ENCODE data around the gene MED9. TPM values are rescaled to one million over a fixed set of nuclear protein-coding genes. Genes with fewer than 3 reads are reported as not detected.

MED9 gene
- polyA plus RNA-seq, 1 of the 3 experiments (the other 2 are of a cell fraction): 10.1 TPM

DNA sequence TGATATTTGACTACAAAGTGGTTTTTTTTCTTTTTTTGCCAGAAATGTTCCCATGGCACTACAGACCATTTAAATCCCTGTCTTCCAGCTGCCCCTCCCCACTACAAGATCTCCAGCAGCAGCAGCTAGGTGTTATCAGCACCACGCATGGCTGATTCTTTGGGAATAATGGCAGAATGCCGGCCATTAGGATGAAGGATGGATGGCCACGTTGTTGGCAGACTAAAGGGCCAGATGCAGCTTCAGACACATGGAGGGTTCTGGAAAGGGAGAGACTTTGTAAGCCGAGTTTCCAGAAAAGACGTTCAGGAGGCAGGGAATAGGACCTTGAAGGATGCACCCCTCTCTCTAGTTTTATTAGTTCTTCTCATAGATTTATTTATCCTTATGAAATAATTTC lies 10.3 kb upstream of the MED9 start:
- no peak for TF ChIP-seq SMC3 (IDR thresholded peaks at IDR 0.05; ENCODE audit: low read depth, low read length)
- TF ChIP-seq MEF2A (IDR thresholded peaks at IDR 0.05; ENCODE audit: borderline replicate concordance, low read depth): no peak
- TF ChIP-seq, protein P1, sequence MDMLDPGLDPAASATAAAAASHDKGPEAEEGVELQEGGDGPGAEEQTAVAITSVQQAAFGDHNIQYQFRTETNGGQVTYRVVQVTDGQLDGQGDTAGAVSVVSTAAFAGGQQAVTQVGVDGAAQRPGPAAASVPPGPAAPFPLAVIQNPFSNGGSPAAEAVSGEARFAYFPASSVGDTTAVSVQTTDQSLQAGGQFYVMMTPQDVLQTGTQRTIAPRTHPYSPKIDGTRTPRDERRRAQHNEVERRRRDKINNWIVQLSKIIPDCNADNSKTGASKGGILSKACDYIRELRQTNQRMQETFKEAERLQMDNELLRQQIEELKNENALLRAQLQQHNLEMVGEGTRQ (IDR thresholded peaks at IDR 0.05; ENCODE audit: borderline replicate concordance, low read depth, low read length): no peak
- no peak for TF ChIP-seq ELF1 (IDR thresholded peaks at IDR 0.05)
- no peak for TF ChIP-seq CHD2 (IDR thresholded peaks at IDR 0.05; ENCODE audit: low read length, partially characterized antibody)
- TF ChIP-seq, protein P2, sequence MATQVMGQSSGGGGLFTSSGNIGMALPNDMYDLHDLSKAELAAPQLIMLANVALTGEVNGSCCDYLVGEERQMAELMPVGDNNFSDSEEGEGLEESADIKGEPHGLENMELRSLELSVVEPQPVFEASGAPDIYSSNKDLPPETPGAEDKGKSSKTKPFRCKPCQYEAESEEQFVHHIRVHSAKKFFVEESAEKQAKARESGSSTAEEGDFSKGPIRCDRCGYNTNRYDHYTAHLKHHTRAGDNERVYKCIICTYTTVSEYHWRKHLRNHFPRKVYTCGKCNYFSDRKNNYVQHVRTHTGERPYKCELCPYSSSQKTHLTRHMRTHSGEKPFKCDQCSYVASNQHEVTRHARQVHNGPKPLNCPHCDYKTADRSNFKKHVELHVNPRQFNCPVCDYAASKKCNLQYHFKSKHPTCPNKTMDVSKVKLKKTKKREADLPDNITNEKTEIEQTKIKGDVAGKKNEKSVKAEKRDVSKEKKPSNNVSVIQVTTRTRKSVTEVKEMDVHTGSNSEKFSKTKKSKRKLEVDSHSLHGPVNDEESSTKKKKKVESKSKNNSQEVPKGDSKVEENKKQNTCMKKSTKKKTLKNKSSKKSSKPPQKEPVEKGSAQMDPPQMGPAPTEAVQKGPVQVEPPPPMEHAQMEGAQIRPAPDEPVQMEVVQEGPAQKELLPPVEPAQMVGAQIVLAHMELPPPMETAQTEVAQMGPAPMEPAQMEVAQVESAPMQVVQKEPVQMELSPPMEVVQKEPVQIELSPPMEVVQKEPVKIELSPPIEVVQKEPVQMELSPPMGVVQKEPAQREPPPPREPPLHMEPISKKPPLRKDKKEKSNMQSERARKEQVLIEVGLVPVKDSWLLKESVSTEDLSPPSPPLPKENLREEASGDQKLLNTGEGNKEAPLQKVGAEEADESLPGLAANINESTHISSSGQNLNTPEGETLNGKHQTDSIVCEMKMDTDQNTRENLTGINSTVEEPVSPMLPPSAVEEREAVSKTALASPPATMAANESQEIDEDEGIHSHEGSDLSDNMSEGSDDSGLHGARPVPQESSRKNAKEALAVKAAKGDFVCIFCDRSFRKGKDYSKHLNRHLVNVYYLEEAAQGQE (IDR thresholded peaks at IDR 0.05; ENCODE audit: low read depth, low read length): no peak
- no peak for TF ChIP-seq EP300 (IDR thresholded peaks at IDR 0.05; ENCODE audit: borderline replicate concordance in 1 of 2, low read depth in 1 of 2, low read length in 1 of 2)
- TF ChIP-seq FOXM1 (IDR thresholded peaks at IDR 0.05; ENCODE audit: low read depth): no peak
- TF ChIP-seq PBX3 (IDR thresholded peaks at IDR 0.05): no peak
- TF ChIP-seq NFIC (IDR thresholded peaks at IDR 0.05; ENCODE audit: borderline replicate concordance): no peak
- TF ChIP-seq, protein P3, sequence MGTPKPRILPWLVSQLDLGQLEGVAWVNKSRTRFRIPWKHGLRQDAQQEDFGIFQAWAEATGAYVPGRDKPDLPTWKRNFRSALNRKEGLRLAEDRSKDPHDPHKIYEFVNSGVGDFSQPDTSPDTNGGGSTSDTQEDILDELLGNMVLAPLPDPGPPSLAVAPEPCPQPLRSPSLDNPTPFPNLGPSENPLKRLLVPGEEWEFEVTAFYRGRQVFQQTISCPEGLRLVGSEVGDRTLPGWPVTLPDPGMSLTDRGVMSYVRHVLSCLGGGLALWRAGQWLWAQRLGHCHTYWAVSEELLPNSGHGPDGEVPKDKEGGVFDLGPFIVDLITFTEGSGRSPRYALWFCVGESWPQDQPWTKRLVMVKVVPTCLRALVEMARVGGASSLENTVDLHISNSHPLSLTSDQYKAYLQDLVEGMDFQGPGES (IDR thresholded peaks at IDR 0.05; ENCODE audit: low read depth, low read length): no peak
- no peak for TF ChIP-seq FOSL2 (IDR thresholded peaks at IDR 0.05; ENCODE audit: borderline replicate concordance, low read depth)
- TF ChIP-seq TAF1 (IDR thresholded peaks at IDR 0.05; ENCODE audit: borderline replicate concordance, low read depth, low read length): no peak
- TF ChIP-seq RFX5 (IDR thresholded peaks at IDR 0.05; ENCODE audit: low read length): no peak
- no peak for TF ChIP-seq RXRA (IDR thresholded peaks at IDR 0.05; ENCODE audit: borderline replicate concordance, low read depth)
- TF ChIP-seq, protein P4, sequence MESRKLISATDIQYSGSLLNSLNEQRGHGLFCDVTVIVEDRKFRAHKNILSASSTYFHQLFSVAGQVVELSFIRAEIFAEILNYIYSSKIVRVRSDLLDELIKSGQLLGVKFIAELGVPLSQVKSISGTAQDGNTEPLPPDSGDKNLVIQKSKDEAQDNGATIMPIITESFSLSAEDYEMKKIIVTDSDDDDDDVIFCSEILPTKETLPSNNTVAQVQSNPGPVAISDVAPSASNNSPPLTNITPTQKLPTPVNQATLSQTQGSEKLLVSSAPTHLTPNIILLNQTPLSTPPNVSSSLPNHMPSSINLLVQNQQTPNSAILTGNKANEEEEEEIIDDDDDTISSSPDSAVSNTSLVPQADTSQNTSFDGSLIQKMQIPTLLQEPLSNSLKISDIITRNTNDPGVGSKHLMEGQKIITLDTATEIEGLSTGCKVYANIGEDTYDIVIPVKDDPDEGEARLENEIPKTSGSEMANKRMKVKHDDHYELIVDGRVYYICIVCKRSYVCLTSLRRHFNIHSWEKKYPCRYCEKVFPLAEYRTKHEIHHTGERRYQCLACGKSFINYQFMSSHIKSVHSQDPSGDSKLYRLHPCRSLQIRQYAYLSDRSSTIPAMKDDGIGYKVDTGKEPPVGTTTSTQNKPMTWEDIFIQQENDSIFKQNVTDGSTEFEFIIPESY (IDR thresholded peaks at IDR 0.05; ENCODE audit: borderline replicate concordance, low read depth): no peak
- Histone ChIP-seq H3K4me2 (no peak overlapping the region), H3K27ac (ENCODE audit: low read depth in 2 of 2, low read length in 1 of 2) (no peak overlapping the region), H3K9me3 (no peaks in the 10 kb centered on the region), H3K27me3 (ENCODE audit: insufficient read depth) (peaks cover 14% of the 10 kb centered on the region), H3K79me2 (ENCODE audit: insufficient read depth) (no peaks in the 10 kb centered on the region), H3F3A (replicated peaks; ENCODE audit: insufficient read depth) (no peaks in the 10 kb centered on the region), H2AFZ (ENCODE audit: low read depth) (no peak overlapping the region), H3K4me1 (ENCODE audit: control insufficient read depth in 1 of 2, insufficient read depth in 2 of 2, low read depth in 1 of 2, low read length in 1 of 2) (no peaks in the 10 kb centered on the region), H4K20me1 (ENCODE audit: insufficient read depth) (no peaks in the 10 kb centered on the region), H3K4me3 (ENCODE audit: low read depth in 2 of 2, low read length in 1 of 2) (no peak overlapping the region), H3K9ac (no peak overlapping the region), H3K36me3 (replicated peaks in 1 of 2; ENCODE audit: control insufficient read depth in 1 of 2, insufficient read depth in 2 of 2, low read length in 1 of 2) (no peaks in the 10 kb centered on the region), H3K9me2 (no peaks in the 10 kb centered on the region)
- POLR2A ChIA-PET: no interaction called here
- 31% methylated on average over 5 of the region's 5 CpGs for WGBS (ENCODE audit: low lambda C conversion rate)
- no peak for DNase-seq
- CTCF ChIA-PET: interaction anchor here (1.4 to 1.6 kb wide), 2 partner anchors 11 to 30 kb away, joined by 3 to 6 read pairs; no protein-coding TSS in a partner anchor
